A549 (cell line): ENCODE measurements around the gene HS3ST5.

Source experiments
- CEBPB ChIP-seq, 2 experiments: fragments of >200 bp in 1 of 2; sonication (Bioruptor Twin) in 1 of 2; formaldehyde crosslinking in 1 of 2; IDR thresholded peaks; 2 replicates each; pipeline ENCODE4 v1.6.1; 2012 to 2016
- CHD4 ChIP-seq: fragments of 200-600 bp; sonication (generic); IDR thresholded peaks from 2 replicates; pipeline ENCODE4 v1.6.1; 2016; ENCODE audit warnings: antibody characterized with exemption, mild to moderate bottlenecking, borderline replicate concordance
- CTCF ChIP-seq: fragments of >200 bp; sonication (Bioruptor Twin); formaldehyde crosslinking; IDR thresholded peaks from 3 replicates; pipeline ENCODE4 v1.5.1; 2016
- E2F6 ChIP-seq: IDR thresholded peaks from 2 replicates; pipeline ENCODE4 v1.6.1; 2012; ENCODE audit warnings: low read depth, borderline replicate concordance
- EP300 ChIP-seq, 2 experiments: fragments of >200 bp; sonication (Bioruptor Twin); formaldehyde crosslinking; IDR thresholded peaks; 2 replicates in 1 of 2; 3 replicates in 1 of 2; pipeline ENCODE4 v1.6.1; 2016 to 2017
- KDM1A ChIP-seq: fragments of 200-600 bp; sonication (generic); IDR thresholded peaks from 2 replicates; pipeline ENCODE4 v1.6.1; 2016; ENCODE audit warnings: low read depth, mild to moderate bottlenecking
- NFE2L2 ChIP-seq: fragments of 150-350 bp; conservative IDR thresholded peaks from 2 replicates; pipeline ENCODE4 v1.6.1; 2014; ENCODE audit warnings: low read length
- POLR2A ChIP-seq: IDR thresholded peaks from 2 replicates; pipeline ENCODE4 v1.6.1; 2012; ENCODE audit warnings: mild to moderate bottlenecking, low read length
- POLR2AphosphoS2 ChIP-seq: conservative IDR thresholded peaks from 2 replicates; pipeline ENCODE4 v1.6.1; 2012; ENCODE audit warnings: low read length, improper control_type of control experiment, inconsistent platforms
- SMC3 ChIP-seq: fragments of >200 bp; sonication (Bioruptor Twin); formaldehyde crosslinking; IDR thresholded peaks from 3 replicates; pipeline ENCODE4 v1.6.1; 2018; ENCODE audit warnings: inconsistent platforms

- TF ChIP-seq POLR2AphosphoS2 (no peak), E2F6 (no peak), CHD4 (no peak), SMC3 (no peak), CEBPB (IDR thresholded peaks at IDR 0.05) (no peak), CTCF (no peak), KDM1A (no peak), EP300 (IDR thresholded peaks at IDR 0.05) (no peak), POLR2A (no peak), NFE2L2 (no peak)
These were observed 223.8 kb downstream of the HS3ST5 start for GRCh38 chr6:114119056-114119455.
